Esophagus muscularis mucosa (tissue), 4 donors: ENCODE data around the gene SMIM12. TPM values are rescaled to one million over a fixed set of nuclear protein-coding genes. Genes with fewer than 3 reads are reported as not detected.

Experiments used
- DNase-seq: peaks from one replicate; pipeline ENCODE4 v3.0.0-alpha.2; 2017; ENCODE audit errors: extremely low spot score
- H3K27ac ChIP-seq, 4 donors: fragments of 200-600 bp; sonication (generic); replicated peaks in 1 of 4; 1 replicate in 3 of 4; 2 replicates in 1 of 4; pipeline ENCODE4 v1.5.1; 2016 to 2019; ENCODE audit warnings: mild to moderate bottlenecking in 1 of 4
- H3K27me3 ChIP-seq, 4 donors: fragments of 200-600 bp; sonication (generic); one replicate each; pipeline versions ENCODE4 v1.5.1 to v1.6.0; 2016 to 2019
- H3K36me3 ChIP-seq, 4 donors: fragments of 200-600 bp; sonication (generic); one replicate each; pipeline ENCODE4 v1.5.1; 2016 to 2019
- H3K4me1 ChIP-seq, 4 donors: fragments of 200-600 bp; sonication (generic); one replicate each; pipeline ENCODE4 v1.5.1; 2016 to 2019
- H3K4me3 ChIP-seq, 4 donors: fragments of 200-600 bp; sonication (generic); 1 replicate in 2 of 4; 2 replicates in 2 of 4; pipeline ENCODE4 v1.5.1; 2016 to 2019; ENCODE audit warnings: mild to moderate bottlenecking in 4 of 4, moderate library complexity in 1 of 4
- H3K9me3 ChIP-seq, 4 donors: fragments of 200-600 bp; sonication (generic); 1 replicate in 3 of 4; 2 replicates in 1 of 4; pipeline ENCODE4 v1.5.1; 2016 to 2019
- EP300 ChIP-seq: sonication (generic); formaldehyde crosslinking; IDR thresholded peaks from one replicate; pipeline ENCODE4 v1.6.1; 2017; ENCODE audit warnings: antibody characterized with exemption
- POLR2A ChIP-seq: fragments of 450-650 bp; IDR thresholded peaks from one replicate; pipeline ENCODE4 v1.6.1; 2017; ENCODE audit warnings: antibody characterized with exemption, moderate library complexity, mild to moderate bottlenecking, low read depth
- POLR2AphosphoS5 ChIP-seq, 2 donors: sonication (generic); formaldehyde crosslinking; IDR thresholded peaks; one replicate each; pipeline ENCODE4 v1.6.1; 2017; ENCODE audit warnings: antibody characterized with exemption in 2 of 2
- WGBS: methylation state at CpG from one replicate; pipeline ENCODE4 v1.1.5; 2018; 5-methylcytosine and 5-hydroxymethylcytosine counted together
- intact Hi-C: fragments of 100-400 bp; cut with DNase I; formaldehyde crosslinking; loops from one replicate; pipeline ENCODE4 v1.15.1; 2023
- total RNA-seq, 4 donors: library from RNA; depleted of rRNA; stranded (reverse); fragments of >200 nt; gene quantifications; one replicate each; pipeline versions ENCODE4 v1.1.0 to v1.2.1, GENCODE V29; 2016
- TF ChIP-seq, protein P1 (sequence below), 3 experiments: fragments of 200-600 bp in 2 of 3; fragments of 450-650 bp in 1 of 3; sonication (generic) in 2 of 3; IDR thresholded peaks; one replicate each; pipeline ENCODE4 v1.5.1; 2017 to 2019; ENCODE audit warnings: antibody characterized with exemption in 3 of 3, mild to moderate bottlenecking in 2 of 3, moderate library complexity in 1 of 3

The SMIM12 gene
- total RNA-seq, 4 donors from 2014 or later = 29.5 to 45.4 (median 39.0) TPM

DNA sequence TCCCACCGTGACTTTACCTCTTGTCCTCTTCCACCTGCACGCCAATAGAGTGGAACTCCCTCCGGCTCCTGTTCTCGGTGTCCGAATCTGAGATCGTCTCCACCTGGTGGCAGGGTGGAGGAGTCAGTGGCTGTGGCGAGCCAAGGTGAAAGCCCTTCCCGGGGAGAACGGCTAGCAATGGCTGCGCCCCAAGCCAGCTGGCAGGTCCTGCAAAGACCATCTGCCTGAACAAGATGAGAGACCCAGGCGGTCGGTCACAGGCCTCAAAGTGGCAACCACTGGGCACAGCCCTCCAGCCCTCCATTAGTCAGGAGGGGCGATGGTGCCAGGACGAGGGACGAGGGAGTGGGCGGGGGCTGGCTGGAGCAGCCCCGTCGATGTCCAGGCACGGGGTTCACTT is 25.4 kb upstream of the SMIM12 start:
- 20% methylated on average over 16 of the region's 19 CpGs for WGBS
- H3K4me3 ChIP-seq = peak overlapping the region; percentile 44 to 58 (median 48)
- peaks cover 8 to 16% (median 14%) of the 10 kb centered on the region in 4 donors for H3K4me1 ChIP-seq
- no peak for DNase-seq
- peaks cover 0 to 6% (median 1%) of the 10 kb centered on the region in 4 donors for H3K9me3 ChIP-seq
- no peak for TF ChIP-seq POLR2AphosphoS5 (IDR thresholded peaks at IDR 0.05)
- TF ChIP-seq EP300 = no peak
- TF ChIP-seq, protein P1, sequence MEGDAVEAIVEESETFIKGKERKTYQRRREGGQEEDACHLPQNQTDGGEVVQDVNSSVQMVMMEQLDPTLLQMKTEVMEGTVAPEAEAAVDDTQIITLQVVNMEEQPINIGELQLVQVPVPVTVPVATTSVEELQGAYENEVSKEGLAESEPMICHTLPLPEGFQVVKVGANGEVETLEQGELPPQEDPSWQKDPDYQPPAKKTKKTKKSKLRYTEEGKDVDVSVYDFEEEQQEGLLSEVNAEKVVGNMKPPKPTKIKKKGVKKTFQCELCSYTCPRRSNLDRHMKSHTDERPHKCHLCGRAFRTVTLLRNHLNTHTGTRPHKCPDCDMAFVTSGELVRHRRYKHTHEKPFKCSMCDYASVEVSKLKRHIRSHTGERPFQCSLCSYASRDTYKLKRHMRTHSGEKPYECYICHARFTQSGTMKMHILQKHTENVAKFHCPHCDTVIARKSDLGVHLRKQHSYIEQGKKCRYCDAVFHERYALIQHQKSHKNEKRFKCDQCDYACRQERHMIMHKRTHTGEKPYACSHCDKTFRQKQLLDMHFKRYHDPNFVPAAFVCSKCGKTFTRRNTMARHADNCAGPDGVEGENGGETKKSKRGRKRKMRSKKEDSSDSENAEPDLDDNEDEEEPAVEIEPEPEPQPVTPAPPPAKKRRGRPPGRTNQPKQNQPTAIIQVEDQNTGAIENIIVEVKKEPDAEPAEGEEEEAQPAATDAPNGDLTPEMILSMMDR (IDR thresholded peaks at IDR 0.05) = no peak
- TF ChIP-seq POLR2A = no peak
- H3K27me3 ChIP-seq = peaks cover 0 to 82% (median 23%) of the 10 kb centered on the region in 4 donors
- no peak overlapping the region for H3K27ac ChIP-seq
- intact Hi-C loops = no loop called here
- H3K36me3 ChIP-seq = no peaks in the 10 kb centered on the region

DNA sequence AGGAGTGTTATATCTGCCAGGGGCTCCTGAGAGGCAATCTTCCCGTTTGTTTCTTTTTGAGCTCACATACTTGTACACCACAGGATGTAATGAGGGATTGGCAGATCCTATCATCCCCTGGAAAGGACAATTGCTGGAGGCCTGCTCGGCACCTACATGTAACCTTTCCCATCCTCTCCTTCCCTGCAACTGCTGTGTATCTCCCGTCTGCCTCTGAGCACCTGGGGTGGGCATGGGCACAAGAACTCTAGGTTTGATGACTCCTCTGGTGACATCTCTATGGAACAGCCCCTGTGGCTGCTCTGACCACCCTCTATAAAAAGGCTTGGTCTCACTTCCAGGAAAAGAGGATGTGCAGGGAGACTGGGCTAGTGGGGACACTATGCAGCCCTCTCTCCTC is 25.0 kb upstream of the SMIM12 start:
- H3K27ac ChIP-seq = no peak overlapping the region
- intact Hi-C loops = no loop called here
- peaks cover 8 to 16% (median 14%) of the 10 kb centered on the region in 4 donors for H3K4me1 ChIP-seq
- TF ChIP-seq POLR2A = no peak
- TF ChIP-seq EP300 = no peak
- H3K4me3 ChIP-seq = no peak overlapping the region
- no peaks in the 10 kb centered on the region for H3K36me3 ChIP-seq
- no peak for DNase-seq
- 63% methylated on average over 3 of the region's 3 CpGs for WGBS
- peaks cover 0 to 82% (median 23%) of the 10 kb centered on the region in 4 donors for H3K27me3 ChIP-seq
- H3K9me3 ChIP-seq = peaks cover 0 to 6% (median 1%) of the 10 kb centered on the region in 4 donors

DNA sequence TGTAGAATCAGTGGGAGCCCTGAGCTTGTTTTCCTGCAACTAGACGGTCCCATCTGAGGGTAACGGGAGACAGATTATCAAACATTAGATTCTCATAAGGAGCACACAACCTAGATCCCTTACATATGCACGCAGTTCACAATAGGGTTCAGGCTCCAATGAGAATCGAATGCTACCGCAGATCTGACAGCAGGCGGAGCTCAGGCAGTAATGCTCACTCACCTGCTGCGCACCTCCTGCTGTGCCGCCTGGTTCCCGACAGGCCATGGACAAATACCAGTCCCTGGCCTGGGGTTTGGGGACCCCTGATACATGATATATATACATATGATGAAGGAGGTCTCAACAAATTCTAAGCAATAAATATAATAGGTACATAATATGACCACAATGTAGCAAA is 19.7 kb upstream of the SMIM12 start:
- TF ChIP-seq POLR2AphosphoS5 (IDR thresholded peaks at IDR 0.05) = no peak
- TF ChIP-seq POLR2A = no peak
- TF ChIP-seq EP300 = no peak
- TF ChIP-seq, protein P1 (IDR thresholded peaks at IDR 0.05) = no peak
- 77% methylated on average over 9 of the region's 9 CpGs for WGBS
- Histone ChIP-seq H3K4me3 (no peak overlapping the region), H3K27ac (no peak overlapping the region), H3K27me3 (peaks cover 0 to 82% (median 7%) of the 10 kb centered on the region in 4 donors), H3K36me3 (no peaks in the 10 kb centered on the region), H3K4me1 (no peaks in the 10 kb centered on the region), H3K9me3 (peaks cover 0 to 6% (median 1%) of the 10 kb centered on the region in 4 donors)
- DNase-seq = no peak
- intact Hi-C loops = no loop called here

DNA sequence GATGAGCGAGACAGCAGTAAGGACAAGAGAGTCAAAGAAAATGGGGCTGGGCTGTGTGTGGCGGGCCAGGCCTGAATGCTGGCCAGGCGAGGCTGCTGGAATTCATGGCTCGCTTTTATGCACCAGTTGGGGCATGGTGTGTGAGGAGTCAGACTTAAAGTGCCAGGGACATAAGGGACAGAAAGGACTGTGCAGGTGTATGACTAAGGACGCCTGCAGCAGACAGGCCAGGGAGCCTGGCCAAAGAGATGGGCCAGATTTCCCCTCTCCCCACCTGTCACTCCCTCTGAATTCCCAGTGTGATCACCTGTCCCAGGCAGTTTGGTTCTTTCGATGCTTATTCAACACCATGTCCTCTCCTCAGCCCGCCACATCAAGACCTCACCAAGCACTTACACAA is 16.9 kb upstream of the SMIM12 start:
- intact Hi-C loops = no loop called here
- Histone ChIP-seq H3K9me3 (peaks cover 0 to 6% (median 1%) of the 10 kb centered on the region in 4 donors), H3K27me3 (peaks cover 0 to 70% (median 4%) of the 10 kb centered on the region in 4 donors), H3K36me3 (no peaks in the 10 kb centered on the region), H3K4me1 (no peaks in the 10 kb centered on the region), H3K27ac (no peak overlapping the region), H3K4me3 (no peak overlapping the region)
- no peak for TF ChIP-seq EP300
- TF ChIP-seq, protein P1 (IDR thresholded peaks at IDR 0.05) = no peak
- TF ChIP-seq POLR2AphosphoS5 (IDR thresholded peaks at IDR 0.05) = no peak
- TF ChIP-seq POLR2A = no peak
- 77% methylated on average over 7 of the region's 7 CpGs for WGBS
- DNase-seq = no peak

DNA sequence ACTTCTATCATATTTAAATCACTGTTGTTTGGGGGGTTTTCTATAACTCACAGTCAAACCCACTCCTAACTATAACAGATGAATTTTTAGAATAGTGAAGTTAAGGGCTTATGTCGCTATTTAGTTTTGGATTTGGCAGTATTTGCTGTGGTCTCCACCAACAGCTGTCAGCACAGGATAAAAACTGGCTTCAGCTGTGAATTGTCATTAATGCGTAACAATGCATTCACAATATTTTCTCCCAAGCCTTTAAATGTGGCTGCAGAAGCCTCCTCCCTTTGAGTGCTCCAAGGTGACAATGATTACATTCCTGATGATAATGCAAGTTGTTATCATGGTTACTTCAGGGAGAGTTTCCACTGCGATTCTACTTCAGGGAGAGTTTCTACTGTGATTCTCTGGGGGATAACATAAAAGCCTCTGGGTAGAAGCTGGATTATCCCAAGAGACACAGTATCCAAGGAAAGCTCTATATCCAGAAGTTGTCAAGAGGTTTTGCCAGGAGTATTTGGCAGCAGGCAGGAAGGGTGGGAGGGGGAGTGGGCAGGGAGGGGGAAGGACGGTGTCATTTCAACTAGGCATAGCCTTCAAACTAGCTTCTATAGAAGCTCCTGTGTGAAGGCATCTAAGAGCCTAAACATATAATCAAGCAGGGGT is 14.9 kb upstream of the SMIM12 start:
- no peak overlapping the region for H3K4me3 ChIP-seq
- TF ChIP-seq, protein P1 (IDR thresholded peaks at IDR 0.05) = no peak
- TF ChIP-seq POLR2A (no peak), POLR2AphosphoS5 (IDR thresholded peaks at IDR 0.05) (no peak), EP300 (no peak)
- H3K4me1 ChIP-seq = no peaks in the 10 kb centered on the region
- WGBS = 67% methylated on average over 4 of the region's 4 CpGs
- H3K27ac ChIP-seq = no peak overlapping the region
- H3K9me3 ChIP-seq = no peaks in the 10 kb centered on the region
- no peaks in the 10 kb centered on the region for H3K36me3 ChIP-seq
- no peak for DNase-seq
- intact Hi-C loops = no loop called here
- peaks cover 0 to 60% (median 4%) of the 10 kb centered on the region in 4 donors for H3K27me3 ChIP-seq
